GM12878 (cell line): ENCODE data around the gene SKAP1. TPM values are rescaled to one million over a fixed set of nuclear protein-coding genes. Genes with fewer than 3 reads are reported as not detected.

Source experiments
- BCL3 ChIP-seq: IDR thresholded peaks from 2 replicates; pipeline ENCODE4 v1.6.1; 2011; ENCODE audit warnings: borderline replicate concordance, low read depth, mild to moderate bottlenecking, moderate library complexity, low read length; ENCODE audit not compliant: insufficient read depth, poor library complexity, severe bottlenecking
- DPF2 ChIP-seq: fragments of 450-650 bp; IDR thresholded peaks from 2 replicates; pipeline ENCODE4 v1.6.1; 2017; ENCODE audit warnings: mild to moderate bottlenecking
- EP300 ChIP-seq, 2 experiments: fragments of 150-350 bp in 1 of 2; IDR thresholded peaks; 2 replicates each; pipeline ENCODE4 v1.6.1; 2011 to 2012; ENCODE audit warnings: low read depth in 2 of 2, low read length in 2 of 2, borderline replicate concordance in 1 of 2, improper control_type of control experiment in 1 of 2, inconsistent platforms in 1 of 2; ENCODE audit not compliant: control insufficient read depth in 1 of 2
- MEF2A ChIP-seq: IDR thresholded peaks from 2 replicates; pipeline ENCODE4 v1.6.1; 2011; ENCODE audit warnings: low read depth, mild to moderate bottlenecking, low read length, moderate library complexity; ENCODE audit not compliant: insufficient read depth
- NR2C2 ChIP-seq: IDR thresholded peaks from 2 replicates; pipeline ENCODE4 v1.6.1; 2011; ENCODE audit warnings: borderline replicate concordance, low read depth; ENCODE audit not compliant: control insufficient read depth, insufficient read length
- PBX3 ChIP-seq: IDR thresholded peaks from 2 replicates; pipeline ENCODE4 v1.6.1; 2011; ENCODE audit warnings: mild to moderate bottlenecking, low read depth, low read length, moderate library complexity; ENCODE audit not compliant: insufficient replicate concordance
- SMAD1 ChIP-seq: fragments of 450-650 bp; IDR thresholded peaks from 2 replicates; pipeline ENCODE4 v1.6.1; 2018; ENCODE audit warnings: mild to moderate bottlenecking, low read depth; ENCODE audit not compliant: partially characterized antibody
- polyA plus RNA-seq, 11 experiments: library from polyadenylated mRNA; depleted of rRNA in 4 of 11; unstranded in 6 of 11; stranded (reverse) in 5 of 11; fragments of >200 nt; fragmentation: Nextera tagmentation in 4 of 11; fragmentation: Illumina TruSeq in 1 of 11; extraction: Ambion mirVana in 4 of 11; extraction: Trizol in 1 of 11; gene quantifications; 1 replicate in 1 of 11; 2 replicates in 10 of 11; pipeline versions ENCODE4 v1.2.1 to v1.2.3, GENCODE V29; 2011 to 2016; ENCODE audit warnings: inconsistent platforms in 2 of 11, missing spikeins in 2 of 11, low read depth in 1 of 11
- total RNA-seq, 4 experiments: library from RNA; depleted of rRNA in 3 of 4; stranded (reverse); fragments of >200 nt in 3 of 4; fragmentation: Illumina TruSeq in 1 of 4; extraction: Trizol in 1 of 4; gene quantifications; 2 replicates each; pipeline versions ENCODE4 v1.2.1 to v1.2.3, GENCODE V29; 2013 to 2021

SKAP1 gene
- total and polyA plus RNA-seq, 10 of the 15 experiments (the other 5 are each of a cell fraction or from before 2014, with no cell fraction given), result 17.1 to 97.6 (median 35.9) TPM

- no peak for TF ChIP-seq BCL3
- no peak for TF ChIP-seq NR2C2
- peak; percentile 3; the same call in 1 of the 2 replicates for TF ChIP-seq DPF2
- no peak for TF ChIP-seq MEF2A
- 0 out of 4 replicates have a peak, but pooled peaks of 1 of the 2 experiments have one; percentile 17 for TF ChIP-seq EP300 (IDR thresholded peaks at IDR 0.05; ENCODE audit: borderline replicate concordance in 1 of 2, control insufficient read depth in 1 of 2, low read depth in 2 of 2, low read length in 2 of 2)
- no peak for TF ChIP-seq PBX3
- TF ChIP-seq SMAD1, result no peak
Measured at GRCh38 chr17:48439875-48440505, 10.0 kb upstream of the SKAP1 start (continued).
